ENCODE results near the gene MRS2. TPM values are rescaled to one million over a fixed set of nuclear protein-coding genes. Genes with fewer than 3 reads are reported as not detected.

The MRS2 gene
- total and polyA plus RNA-seq, 9 donors, result 10.0 to 20.6 (median 16.4) TPM

- intact Hi-C loops (cut with DNase I), result no loop called here
- WGBS, 3 donors, result 69 to 89% (median 73%) methylated on average over 6 of the region's 6 CpGs
- DNase-seq, result no peak
- no peaks in the 10 kb centered on the region for H3K36me3 ChIP-seq
- no peaks in the 10 kb centered on the region for H3K9me3 ChIP-seq
- H3K27ac ChIP-seq, result no peak overlapping the region
- H3K4me3 ChIP-seq, result no peak overlapping the region
- TF ChIP-seq, protein P1, sequence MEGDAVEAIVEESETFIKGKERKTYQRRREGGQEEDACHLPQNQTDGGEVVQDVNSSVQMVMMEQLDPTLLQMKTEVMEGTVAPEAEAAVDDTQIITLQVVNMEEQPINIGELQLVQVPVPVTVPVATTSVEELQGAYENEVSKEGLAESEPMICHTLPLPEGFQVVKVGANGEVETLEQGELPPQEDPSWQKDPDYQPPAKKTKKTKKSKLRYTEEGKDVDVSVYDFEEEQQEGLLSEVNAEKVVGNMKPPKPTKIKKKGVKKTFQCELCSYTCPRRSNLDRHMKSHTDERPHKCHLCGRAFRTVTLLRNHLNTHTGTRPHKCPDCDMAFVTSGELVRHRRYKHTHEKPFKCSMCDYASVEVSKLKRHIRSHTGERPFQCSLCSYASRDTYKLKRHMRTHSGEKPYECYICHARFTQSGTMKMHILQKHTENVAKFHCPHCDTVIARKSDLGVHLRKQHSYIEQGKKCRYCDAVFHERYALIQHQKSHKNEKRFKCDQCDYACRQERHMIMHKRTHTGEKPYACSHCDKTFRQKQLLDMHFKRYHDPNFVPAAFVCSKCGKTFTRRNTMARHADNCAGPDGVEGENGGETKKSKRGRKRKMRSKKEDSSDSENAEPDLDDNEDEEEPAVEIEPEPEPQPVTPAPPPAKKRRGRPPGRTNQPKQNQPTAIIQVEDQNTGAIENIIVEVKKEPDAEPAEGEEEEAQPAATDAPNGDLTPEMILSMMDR (IDR thresholded peaks at IDR 0.05), result no peak
- no peak for TF ChIP-seq POLR2A (IDR thresholded peaks at IDR 0.05)
- H3K27me3 ChIP-seq, result no peaks in the 10 kb centered on the region
- H3K4me1 ChIP-seq (ENCODE audit: insufficient read depth), result no peaks in the 10 kb centered on the region
Measured at GRCh38 chr6:24374612-24375011, 28.1 kb upstream of the MRS2 start.

DNA sequence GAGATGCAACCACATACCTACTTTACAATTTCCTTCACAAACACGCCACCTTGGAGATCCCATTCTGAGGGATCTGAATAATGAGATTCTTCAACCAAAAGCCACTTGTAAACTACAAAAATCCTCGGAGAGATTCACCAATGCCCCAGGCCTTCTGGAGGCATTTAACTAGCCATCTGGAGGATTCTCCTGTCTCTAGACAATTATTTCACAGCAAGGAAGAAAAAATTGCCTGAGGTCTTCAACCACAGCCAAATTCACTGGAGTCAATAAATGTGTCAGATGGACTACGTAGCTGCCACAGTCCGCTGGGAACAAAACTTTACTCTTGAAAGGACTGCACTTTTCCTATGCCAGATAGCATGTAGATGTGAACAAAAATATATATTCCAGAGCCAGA is 25.9 kb upstream of the MRS2 start:
- no peaks in the 10 kb centered on the region for H3K9me3 ChIP-seq
- 43 to 47% (median 44%) methylated on average over 4 of the region's 4 CpGs for WGBS, 3 donors
- TF ChIP-seq, protein P1 (IDR thresholded peaks at IDR 0.05), result no peak
- TF ChIP-seq EP300 (IDR thresholded peaks at IDR 0.05) (no peak), POLR2A (IDR thresholded peaks at IDR 0.05) (no peak)
- no peak overlapping the region for H3K27ac ChIP-seq
- H3K4me1 ChIP-seq (ENCODE audit: insufficient read depth), result no peaks in the 10 kb centered on the region
- H3K36me3 ChIP-seq, result no peaks in the 10 kb centered on the region
- H3K4me3 ChIP-seq, result no peak overlapping the region
- no peak for DNase-seq
- no peaks in the 10 kb centered on the region for H3K27me3 ChIP-seq
- intact Hi-C loops (cut with DNase I), result no loop called here

DNA sequence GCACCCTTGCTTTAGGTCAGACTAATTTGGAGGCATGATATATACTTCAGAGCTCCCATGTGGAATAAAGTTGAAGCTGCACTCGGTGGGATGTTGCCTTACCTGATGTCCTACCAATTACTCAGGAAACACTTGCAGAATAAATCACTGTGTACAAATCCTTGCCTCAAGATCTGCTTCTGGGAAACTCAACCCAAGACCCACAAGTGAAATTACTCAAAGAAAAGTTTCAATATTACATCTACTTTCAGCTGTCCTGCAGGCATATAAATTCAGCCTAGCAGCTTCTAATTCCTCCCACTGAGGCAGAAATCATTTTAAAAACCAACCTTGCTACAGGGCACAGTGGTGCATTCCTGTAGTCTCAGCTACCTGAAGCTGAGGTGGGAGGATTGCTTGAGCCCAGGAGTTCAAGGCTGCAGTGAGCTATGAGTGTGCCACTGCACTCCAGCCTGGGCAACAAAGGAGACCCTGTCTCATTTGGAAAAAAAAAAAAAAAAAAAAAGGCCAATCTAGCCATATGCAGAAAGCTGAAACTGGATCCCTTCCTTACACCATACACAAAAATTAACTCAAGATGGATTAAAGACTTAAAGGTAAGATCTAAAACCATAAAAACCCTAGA is 24.2 kb upstream of the MRS2 start:
- DNase-seq, result no peak
- TF ChIP-seq EP300 (IDR thresholded peaks at IDR 0.05) (no peak), POLR2A (IDR thresholded peaks at IDR 0.05) (no peak)
- TF ChIP-seq, protein P1 (IDR thresholded peaks at IDR 0.05), result no peak
- Histone ChIP-seq H3K27me3 (no peaks in the 10 kb centered on the region), H3K4me1 (ENCODE audit: insufficient read depth) (no peaks in the 10 kb centered on the region), H3K4me3 (no peak overlapping the region), H3K9me3 (no peaks in the 10 kb centered on the region), H3K36me3 (no peaks in the 10 kb centered on the region), H3K27ac (no peak overlapping the region)
- intact Hi-C loops (cut with DNase I), result no loop called here
- WGBS, 3 donors, result 67 to 74% (median 70%) methylated on average over 1 of the region's 1 CpG

- Histone ChIP-seq H3K27me3 (no peaks in the 10 kb centered on the region), H3K36me3 (no peaks in the 10 kb centered on the region), H3K4me1 (ENCODE audit: insufficient read depth) (no peaks in the 10 kb centered on the region), H3K9me3 (no peaks in the 10 kb centered on the region), H3K27ac (no peak overlapping the region), H3K4me3 (no peak overlapping the region)
- TF ChIP-seq, protein P1 (IDR thresholded peaks at IDR 0.05), result no peak
- TF ChIP-seq EP300 (IDR thresholded peaks at IDR 0.05), result no peak
- no peak for TF ChIP-seq POLR2A (IDR thresholded peaks at IDR 0.05)
- intact Hi-C loops (cut with DNase I), result no loop called here
- WGBS, 3 donors, result 89 to 94% (median 90%) methylated on average over 4 of the region's 4 CpGs
- no peak for DNase-seq
Measured at GRCh38 chr6:24381476-24382219, 21.1 kb upstream of the MRS2 start.
